Esophagus muscularis mucosa (tissue), 4 donors: ENCODE measurements around the gene TPD52L2. TPM values are rescaled to one million over a fixed set of nuclear protein-coding genes. Genes with fewer than 3 reads are reported as not detected.

Experiments used
- DNase-seq: peaks from one replicate; pipeline ENCODE4 v3.0.0-alpha.2; 2017; ENCODE audit errors: extremely low spot score
- H3K27ac ChIP-seq, 4 donors: fragments of 200-600 bp; sonication (generic); replicated peaks in 1 of 4; 1 replicate in 3 of 4; 2 replicates in 1 of 4; pipeline ENCODE4 v1.5.1; 2016 to 2019; ENCODE audit warnings: mild to moderate bottlenecking in 1 of 4
- H3K27me3 ChIP-seq, 4 donors: fragments of 200-600 bp; sonication (generic); one replicate each; pipeline versions ENCODE4 v1.5.1 to v1.6.0; 2016 to 2019
- H3K36me3 ChIP-seq, 4 donors: fragments of 200-600 bp; sonication (generic); one replicate each; pipeline ENCODE4 v1.5.1; 2016 to 2019
- H3K4me1 ChIP-seq, 4 donors: fragments of 200-600 bp; sonication (generic); one replicate each; pipeline ENCODE4 v1.5.1; 2016 to 2019
- H3K4me3 ChIP-seq, 4 donors: fragments of 200-600 bp; sonication (generic); 1 replicate in 2 of 4; 2 replicates in 2 of 4; pipeline ENCODE4 v1.5.1; 2016 to 2019; ENCODE audit warnings: mild to moderate bottlenecking in 4 of 4, moderate library complexity in 1 of 4
- H3K9me3 ChIP-seq, 4 donors: fragments of 200-600 bp; sonication (generic); 1 replicate in 3 of 4; 2 replicates in 1 of 4; pipeline ENCODE4 v1.5.1; 2016 to 2019
- EP300 ChIP-seq: sonication (generic); formaldehyde crosslinking; IDR thresholded peaks from one replicate; pipeline ENCODE4 v1.6.1; 2017; ENCODE audit warnings: antibody characterized with exemption
- POLR2A ChIP-seq: fragments of 450-650 bp; IDR thresholded peaks from one replicate; pipeline ENCODE4 v1.6.1; 2017; ENCODE audit warnings: antibody characterized with exemption, moderate library complexity, mild to moderate bottlenecking, low read depth
- POLR2AphosphoS5 ChIP-seq, 2 donors: sonication (generic); formaldehyde crosslinking; IDR thresholded peaks; one replicate each; pipeline ENCODE4 v1.6.1; 2017; ENCODE audit warnings: antibody characterized with exemption in 2 of 2
- WGBS: methylation state at CpG from one replicate; pipeline ENCODE4 v1.1.5; 2018; 5-methylcytosine and 5-hydroxymethylcytosine counted together
- intact Hi-C: fragments of 100-400 bp; cut with DNase I; formaldehyde crosslinking; loops from one replicate; pipeline ENCODE4 v1.15.1; 2023
- total RNA-seq, 4 donors: library from RNA; depleted of rRNA; stranded (reverse); fragments of >200 nt; gene quantifications; one replicate each; pipeline versions ENCODE4 v1.1.0 to v1.2.1, GENCODE V29; 2016
- TF ChIP-seq, protein P1 (sequence below), 3 experiments: fragments of 200-600 bp in 2 of 3; fragments of 450-650 bp in 1 of 3; sonication (generic) in 2 of 3; IDR thresholded peaks; one replicate each; pipeline ENCODE4 v1.5.1; 2017 to 2019; ENCODE audit warnings: antibody characterized with exemption in 3 of 3, mild to moderate bottlenecking in 2 of 3, moderate library complexity in 1 of 3

TPD52L2 gene
- total RNA-seq, 4 donors from 2014 or later, result 110 to 162 (median 134) TPM

DNA sequence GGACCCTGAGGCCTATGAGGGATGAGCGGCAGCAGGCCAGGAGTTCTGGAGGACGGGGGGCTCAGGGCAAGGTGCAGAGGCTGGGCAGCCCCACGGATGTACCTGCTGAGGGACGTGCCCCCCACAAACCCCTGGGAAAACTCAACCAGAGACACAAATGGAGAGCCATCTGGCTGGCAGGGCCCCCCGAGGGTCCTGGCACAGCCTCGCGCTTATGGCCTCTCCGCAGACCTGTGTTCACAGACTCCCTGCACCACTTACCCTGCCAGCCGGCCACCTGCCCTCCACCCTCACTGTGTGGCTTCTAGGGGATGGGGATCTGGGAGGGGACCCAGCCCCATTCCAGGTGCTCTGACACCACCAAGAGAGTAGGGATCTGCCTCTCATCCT, 30.6 kb upstream of the TPD52L2 start:
- Histone ChIP-seq H3K27me3 (peaks cover 0 to 20% (median 0%) of the 10 kb centered on the region in 4 donors), H3K4me1 (peaks cover 35 to 54% (median 49%) of the 10 kb centered on the region in 4 donors), H3K27ac (peak overlapping the region; percentile 68 to 76 (median 71)), H3K4me3 (no peak overlapping the region), H3K36me3 (no peaks in the 10 kb centered on the region), H3K9me3 (no peaks in the 10 kb centered on the region)
- TF ChIP-seq POLR2A, result no peak
- TF ChIP-seq, protein P1, sequence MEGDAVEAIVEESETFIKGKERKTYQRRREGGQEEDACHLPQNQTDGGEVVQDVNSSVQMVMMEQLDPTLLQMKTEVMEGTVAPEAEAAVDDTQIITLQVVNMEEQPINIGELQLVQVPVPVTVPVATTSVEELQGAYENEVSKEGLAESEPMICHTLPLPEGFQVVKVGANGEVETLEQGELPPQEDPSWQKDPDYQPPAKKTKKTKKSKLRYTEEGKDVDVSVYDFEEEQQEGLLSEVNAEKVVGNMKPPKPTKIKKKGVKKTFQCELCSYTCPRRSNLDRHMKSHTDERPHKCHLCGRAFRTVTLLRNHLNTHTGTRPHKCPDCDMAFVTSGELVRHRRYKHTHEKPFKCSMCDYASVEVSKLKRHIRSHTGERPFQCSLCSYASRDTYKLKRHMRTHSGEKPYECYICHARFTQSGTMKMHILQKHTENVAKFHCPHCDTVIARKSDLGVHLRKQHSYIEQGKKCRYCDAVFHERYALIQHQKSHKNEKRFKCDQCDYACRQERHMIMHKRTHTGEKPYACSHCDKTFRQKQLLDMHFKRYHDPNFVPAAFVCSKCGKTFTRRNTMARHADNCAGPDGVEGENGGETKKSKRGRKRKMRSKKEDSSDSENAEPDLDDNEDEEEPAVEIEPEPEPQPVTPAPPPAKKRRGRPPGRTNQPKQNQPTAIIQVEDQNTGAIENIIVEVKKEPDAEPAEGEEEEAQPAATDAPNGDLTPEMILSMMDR (IDR thresholded peaks at IDR 0.05), result no peak
- no peak for TF ChIP-seq EP300
- no peak for TF ChIP-seq POLR2AphosphoS5 (IDR thresholded peaks at IDR 0.05)
- WGBS, result 93% methylated on average over 7 of the region's 9 CpGs
- no peak for DNase-seq
- intact Hi-C loops, result no loop called here

DNA sequence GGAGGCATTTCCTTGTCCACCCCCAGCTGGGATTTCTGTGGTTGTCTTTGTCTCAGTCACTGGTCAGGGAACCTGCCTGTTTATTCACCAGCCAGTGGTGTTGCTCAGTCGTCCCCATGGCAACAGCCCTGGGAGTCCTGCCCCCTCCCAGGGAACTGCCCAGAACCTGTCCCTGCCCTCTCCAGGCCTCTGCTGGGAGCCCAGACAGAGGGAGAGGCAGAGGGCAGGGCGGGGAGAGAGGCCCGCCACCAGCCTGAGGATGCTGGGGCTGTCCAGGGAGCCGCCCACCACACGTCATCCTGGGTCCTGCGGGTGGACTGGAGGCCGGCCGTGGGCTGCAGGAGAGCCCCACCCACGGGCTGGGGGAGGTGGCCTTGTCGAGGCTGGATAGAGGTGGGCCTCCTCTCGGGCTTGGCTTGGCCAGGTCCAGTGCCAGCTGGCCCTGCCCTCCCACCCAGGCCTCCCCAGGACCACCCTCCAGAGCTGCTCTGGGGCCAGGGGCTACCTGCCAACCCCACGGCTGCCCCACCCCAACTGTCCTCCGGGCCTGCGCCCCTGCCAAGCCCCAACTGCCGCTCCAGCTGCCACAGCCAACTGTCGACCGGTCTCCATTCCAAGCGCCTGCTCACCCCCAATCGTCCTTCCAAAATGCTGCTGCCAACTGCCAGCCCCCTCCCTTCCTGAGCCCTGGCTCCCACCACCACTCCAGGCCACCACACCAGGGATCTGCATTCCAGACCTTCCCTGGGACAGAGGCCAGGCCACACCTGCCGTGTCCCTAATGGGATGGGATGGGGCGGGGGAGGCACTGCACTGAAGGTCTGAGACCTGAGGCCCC, 29.8 kb upstream of the TPD52L2 start:
- intact Hi-C loops, result no loop called here
- DNase-seq, result no peak
- Histone ChIP-seq H3K36me3 (no peaks in the 10 kb centered on the region), H3K9me3 (no peaks in the 10 kb centered on the region), H3K27ac (peak overlapping the region; percentile 68 to 76 (median 71)), H3K4me3 (peak overlapping the region in 1 of 4 donors; percentile 3), H3K4me1 (peaks cover 35 to 46% (median 42%) of the 10 kb centered on the region in 4 donors), H3K27me3 (peaks cover 0 to 12% (median 0%) of the 10 kb centered on the region in 4 donors)
- 38% methylated on average over 16 of the region's 21 CpGs for WGBS
- TF ChIP-seq, protein P1 (IDR thresholded peaks at IDR 0.05), result no peak
- peak in 1 of 2 donors; percentile 46 for TF ChIP-seq POLR2AphosphoS5 (IDR thresholded peaks at IDR 0.05)

DNA sequence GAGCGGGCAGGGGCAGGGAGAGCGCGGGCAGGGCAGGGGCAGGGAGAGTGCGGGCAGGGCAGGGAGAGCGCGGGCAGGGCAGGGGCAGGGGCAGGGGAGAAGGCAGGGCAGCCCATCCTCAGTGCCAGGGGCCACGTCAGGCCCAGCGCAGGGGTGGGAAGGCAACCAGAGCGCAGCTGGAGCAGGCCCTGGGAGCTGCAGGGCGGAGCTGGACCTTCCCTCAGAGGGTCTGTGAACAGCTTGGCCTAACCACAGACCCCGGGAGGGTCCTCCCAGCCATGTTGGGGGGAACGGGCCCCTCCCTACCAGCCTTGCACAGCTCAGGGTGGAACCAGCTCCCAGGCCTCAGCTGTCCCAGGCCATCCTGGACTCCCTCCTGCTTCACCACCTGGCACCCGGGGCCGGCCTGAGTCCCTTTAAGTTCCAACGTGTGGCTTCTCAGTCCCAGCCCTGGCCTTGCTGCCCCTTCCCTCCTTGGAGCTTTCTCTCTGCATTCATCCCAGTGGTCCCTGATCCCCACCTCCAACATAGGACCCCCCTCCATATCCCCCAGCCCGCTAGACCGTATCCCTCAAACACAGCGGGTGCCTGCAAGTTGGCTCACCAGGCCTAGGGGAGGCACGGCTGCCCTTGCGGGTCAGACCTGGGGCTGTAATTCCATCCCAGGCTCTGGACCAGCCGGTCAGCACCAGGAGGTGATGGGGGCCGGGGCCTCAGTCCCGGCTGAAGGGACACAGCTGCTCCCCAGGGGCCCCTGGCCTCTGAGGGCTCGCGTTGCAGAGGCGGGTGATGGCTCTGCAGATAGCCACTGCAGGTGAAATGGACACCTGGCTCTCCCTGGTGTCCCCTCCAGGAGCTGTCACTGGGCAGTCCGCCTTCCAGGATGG, 28.4 kb upstream of the TPD52L2 start:
- intact Hi-C loops, result no loop called here
- no peak for DNase-seq

DNA sequence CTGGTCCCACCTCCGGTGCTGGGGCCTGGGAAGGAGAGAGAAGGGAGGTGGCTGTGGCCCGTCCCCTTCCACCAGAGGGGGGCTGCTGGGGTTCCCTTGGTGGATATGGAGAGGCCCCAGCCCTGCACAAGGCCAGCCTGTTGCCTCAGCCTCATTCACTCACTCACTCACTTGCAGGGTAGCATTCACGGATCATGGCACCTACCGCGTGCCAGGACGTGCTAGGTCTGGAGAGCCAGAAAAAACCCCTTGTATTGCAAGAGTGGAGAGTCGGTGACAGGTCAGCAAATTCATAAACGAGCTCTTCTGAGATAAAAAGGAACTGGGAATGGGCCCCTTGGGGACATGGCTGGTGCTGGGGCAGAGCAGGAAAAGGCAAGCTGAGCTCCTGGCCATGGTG, 27.6 kb upstream of the TPD52L2 start:
- DNase-seq, result no peak
- TF ChIP-seq EP300 (no peak), POLR2AphosphoS5 (IDR thresholded peaks at IDR 0.05) (no peak), POLR2A (no peak)
- TF ChIP-seq, protein P1 (IDR thresholded peaks at IDR 0.05), result no peak
- WGBS, result 65% methylated on average over 7 of the region's 8 CpGs
- intact Hi-C loops, result no loop called here
- Histone ChIP-seq H3K4me3 (no peak overlapping the region), H3K4me1 (peaks cover 29 to 32% (median 30%) of the 10 kb centered on the region in 4 donors), H3K27me3 (no peaks in the 10 kb centered on the region), H3K36me3 (no peaks in the 10 kb centered on the region), H3K27ac (no peak overlapping the region), H3K9me3 (no peaks in the 10 kb centered on the region)

More for the DNA sequence above, 28.4 kb upstream of the TPD52L2 start:
- Histone ChIP-seq H3K27me3 (peaks cover 0 to 6% (median 0%) of the 10 kb centered on the region in 4 donors), H3K9me3 (no peaks in the 10 kb centered on the region), H3K36me3 (no peaks in the 10 kb centered on the region), H3K4me3 (no peak overlapping the region), H3K27ac (peak overlapping the region in 1 of 4 donors; percentile 20), H3K4me1 (peaks cover 35 to 40% (median 37%) of the 10 kb centered on the region in 4 donors)
- WGBS, result 86% methylated on average over 24 of the region's 27 CpGs
- TF ChIP-seq, protein P1 (IDR thresholded peaks at IDR 0.05), result no peak
- TF ChIP-seq POLR2AphosphoS5 (IDR thresholded peaks at IDR 0.05) (no peak), POLR2A (no peak)
